OCI-LY1 (cell line): ENCODE measurements around the gene SLC5A9.

ENCODE experiments used
- H2AFZ ChIP-seq: fragments of 200-600 bp; sonication (generic), shearing (Covaris generic); 2 replicates; pipeline ENCODE4 v1.6.0; 2014; ENCODE audit warnings: antibody characterized with exemption, mild to moderate bottlenecking, low read length
- H3F3A ChIP-seq: fragments of 200-600 bp; sonication (generic), shearing (Covaris generic); 2 replicates; pipeline ENCODE4 v1.6.0; 2014; ENCODE audit warnings: mild to moderate bottlenecking, antibody characterized with exemption, low read length, moderate library complexity; ENCODE audit not compliant: insufficient read depth
- H3K27ac ChIP-seq: fragments of 200-600 bp; sonication (generic); 2 replicates; pipeline ENCODE4 v1.5.1; 2014; ENCODE audit warnings: low read length, mixed run types, mild to moderate bottlenecking, low read depth; ENCODE audit not compliant: poor library complexity, severe bottlenecking
- H3K27me3 ChIP-seq: fragments of 200-600 bp; sonication (generic); 2 replicates; pipeline ENCODE4 v1.6.0; 2014; ENCODE audit warnings: antibody characterized with exemption, mild to moderate bottlenecking, low read length, moderate library complexity; ENCODE audit not compliant: insufficient read depth
- H3K36me3 ChIP-seq: fragments of 200-600 bp; sonication (generic); 2 replicates; pipeline ENCODE4 v1.6.1; 2014; ENCODE audit warnings: mild to moderate bottlenecking, antibody characterized with exemption, low read length, moderate library complexity, mixed read lengths; ENCODE audit not compliant: insufficient read depth
- H3K4me1 ChIP-seq: fragments of 200-600 bp; sonication (generic); 2 replicates; pipeline ENCODE4 v1.5.1; 2014; ENCODE audit warnings: mild to moderate bottlenecking, low read length, moderate library complexity; ENCODE audit not compliant: insufficient read depth, severe bottlenecking
- H3K4me2 ChIP-seq: fragments of 200-600 bp; sonication (generic), shearing (Covaris generic); 2 replicates; pipeline ENCODE4 v1.6.1; 2014; ENCODE audit warnings: low read length
- H3K4me3 ChIP-seq: fragments of 200-600 bp; sonication (generic); 2 replicates; pipeline ENCODE4 v1.5.1; 2014; ENCODE audit warnings: low read length, low read depth, mild to moderate bottlenecking, mixed read lengths; ENCODE audit not compliant: poor library complexity, severe bottlenecking
- H3K79me2 ChIP-seq: fragments of 200-600 bp; shearing (Covaris generic); 2 replicates; pipeline ENCODE4 v1.6.1; 2016; ENCODE audit warnings: mixed run types, low read length, mixed read lengths; ENCODE audit not compliant: insufficient read depth
- H3K9ac ChIP-seq: fragments of 200-600 bp; sonication (generic), shearing (Covaris generic); 2 replicates; pipeline ENCODE4 v1.6.1; 2014; ENCODE audit warnings: mild to moderate bottlenecking, low read length, mixed read lengths
- H3K9me2 ChIP-seq: fragments of 200-600 bp; sonication (generic), shearing (Covaris generic); 2 replicates; pipeline ENCODE4 v1.6.1; 2014; ENCODE audit warnings: low read depth, mild to moderate bottlenecking, low read length, mixed read lengths
- H3K9me3 ChIP-seq: fragments of 200-600 bp; shearing (Covaris generic); 2 replicates; pipeline ENCODE4 v1.6.1; 2014; ENCODE audit warnings: low read length, mixed read lengths
- H4K20me1 ChIP-seq: fragments of 200-600 bp; sonication (generic), shearing (Covaris generic); 2 replicates; pipeline ENCODE4 v1.6.0; 2016; ENCODE audit warnings: mild to moderate bottlenecking, low read length; ENCODE audit not compliant: insufficient read depth
- EZH2 ChIP-seq: fragments of 200-600 bp; sonication (generic), shearing (Covaris generic); IDR thresholded peaks from 2 replicates; pipeline ENCODE4 v1.8.0; 2017; ENCODE audit warnings: borderline replicate concordance, mixed run types, mild to moderate bottlenecking, antibody characterized with exemption, low read length, moderate library complexity, mixed read lengths
- TF ChIP-seq, protein P1 (sequence below): fragments of 200-600 bp; sonication (generic), shearing (Covaris generic); IDR thresholded peaks from 2 replicates; pipeline ENCODE4 v1.5.1; 2017; ENCODE audit warnings: mild to moderate bottlenecking, antibody characterized with exemption, low read length, moderate library complexity, mixed read lengths

The SLC5A9 gene

GRCh38 chr1:48254254-48254653 is 31.7 kb downstream of the SLC5A9 start:
- Histone ChIP-seq H3F3A (no peaks in the 10 kb centered on the region), H3K9me2 (no peaks in the 10 kb centered on the region), H3K79me2 (no peaks in the 10 kb centered on the region), H3K27me3 (no peaks in the 10 kb centered on the region), H3K9me3 (no peaks in the 10 kb centered on the region), H3K9ac (no peak overlapping the region), H3K36me3 (no peaks in the 10 kb centered on the region), H3K4me3 (no peak overlapping the region), H2AFZ (no peak overlapping the region), H3K27ac (no peak overlapping the region), H3K4me2 (no peak overlapping the region), H4K20me1 (no peaks in the 10 kb centered on the region), H3K4me1 (no peaks in the 10 kb centered on the region)
- TF ChIP-seq, protein P1, sequence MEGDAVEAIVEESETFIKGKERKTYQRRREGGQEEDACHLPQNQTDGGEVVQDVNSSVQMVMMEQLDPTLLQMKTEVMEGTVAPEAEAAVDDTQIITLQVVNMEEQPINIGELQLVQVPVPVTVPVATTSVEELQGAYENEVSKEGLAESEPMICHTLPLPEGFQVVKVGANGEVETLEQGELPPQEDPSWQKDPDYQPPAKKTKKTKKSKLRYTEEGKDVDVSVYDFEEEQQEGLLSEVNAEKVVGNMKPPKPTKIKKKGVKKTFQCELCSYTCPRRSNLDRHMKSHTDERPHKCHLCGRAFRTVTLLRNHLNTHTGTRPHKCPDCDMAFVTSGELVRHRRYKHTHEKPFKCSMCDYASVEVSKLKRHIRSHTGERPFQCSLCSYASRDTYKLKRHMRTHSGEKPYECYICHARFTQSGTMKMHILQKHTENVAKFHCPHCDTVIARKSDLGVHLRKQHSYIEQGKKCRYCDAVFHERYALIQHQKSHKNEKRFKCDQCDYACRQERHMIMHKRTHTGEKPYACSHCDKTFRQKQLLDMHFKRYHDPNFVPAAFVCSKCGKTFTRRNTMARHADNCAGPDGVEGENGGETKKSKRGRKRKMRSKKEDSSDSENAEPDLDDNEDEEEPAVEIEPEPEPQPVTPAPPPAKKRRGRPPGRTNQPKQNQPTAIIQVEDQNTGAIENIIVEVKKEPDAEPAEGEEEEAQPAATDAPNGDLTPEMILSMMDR: no peak
- no peak for TF ChIP-seq EZH2

DNA sequence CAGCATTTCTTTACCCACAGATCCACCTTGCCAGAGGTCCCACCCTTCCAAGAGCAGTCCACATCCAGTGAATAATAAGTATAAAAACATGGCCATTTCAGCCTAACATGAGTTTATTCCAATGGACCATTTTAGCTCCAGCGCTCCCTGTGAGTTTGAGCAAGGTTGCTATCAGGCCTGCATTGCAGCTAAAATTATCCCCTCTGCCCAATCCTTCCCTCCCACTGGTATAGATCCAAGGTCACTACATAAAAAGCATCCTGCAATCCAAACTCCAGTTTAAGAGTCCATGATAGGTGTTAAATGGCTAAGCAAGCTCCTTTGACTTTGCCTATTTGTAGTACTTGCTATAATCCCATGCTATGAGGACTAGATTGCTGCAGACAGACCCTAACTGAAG is 35.6 kb downstream of the SLC5A9 start:
- Histone ChIP-seq H3K9ac (no peak overlapping the region), H3K9me2 (no peaks in the 10 kb centered on the region), H3K79me2 (no peaks in the 10 kb centered on the region), H3K27ac (no peak overlapping the region), H3K9me3 (no peaks in the 10 kb centered on the region), H3K36me3 (no peaks in the 10 kb centered on the region), H3K4me1 (no peaks in the 10 kb centered on the region), H2AFZ (no peak overlapping the region), H4K20me1 (no peaks in the 10 kb centered on the region), H3K27me3 (no peaks in the 10 kb centered on the region), H3K4me3 (no peak overlapping the region), H3F3A (no peaks in the 10 kb centered on the region), H3K4me2 (no peak overlapping the region)
- no peak for TF ChIP-seq EZH2
- TF ChIP-seq, protein P1: no peak

DNA sequence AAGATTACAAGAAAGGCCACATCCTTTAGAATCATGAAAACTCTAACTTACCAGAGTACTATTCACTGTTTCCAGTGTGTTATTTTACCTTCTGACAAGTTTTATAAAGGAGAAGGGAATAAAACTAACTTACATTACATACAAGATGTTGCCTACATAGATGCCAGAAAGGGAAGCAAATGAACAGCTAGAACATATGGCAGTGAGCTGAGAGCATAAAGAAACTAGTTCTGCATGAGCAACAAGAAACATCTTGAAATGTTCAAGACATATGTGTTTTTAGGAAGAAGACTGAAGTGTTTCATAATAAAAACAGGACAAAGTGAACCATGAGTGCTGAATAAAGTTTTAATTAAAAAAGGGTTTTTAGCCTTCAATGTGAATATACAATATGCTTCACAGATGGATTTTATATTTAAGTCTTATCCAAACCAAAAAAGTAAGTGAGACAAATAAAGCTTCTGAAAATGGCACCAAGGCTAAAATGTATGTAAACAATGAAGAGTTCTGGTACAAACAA is 39.4 kb downstream of the SLC5A9 start:
- no peaks in the 10 kb centered on the region for H3K79me2 ChIP-seq
- H3K9me3 ChIP-seq: no peaks in the 10 kb centered on the region
- no peaks in the 10 kb centered on the region for H4K20me1 ChIP-seq
- H3K4me2 ChIP-seq: no peak overlapping the region
- H3F3A ChIP-seq: no peaks in the 10 kb centered on the region
- no peak for TF ChIP-seq EZH2
- TF ChIP-seq, protein P1: no peak
- no peaks in the 10 kb centered on the region for H3K9me2 ChIP-seq
- H3K27me3 ChIP-seq: no peaks in the 10 kb centered on the region
- no peaks in the 10 kb centered on the region for H3K36me3 ChIP-seq
- no peak overlapping the region for H2AFZ ChIP-seq
- no peak overlapping the region for H3K27ac ChIP-seq
- H3K4me3 ChIP-seq: no peak overlapping the region
- H3K9ac ChIP-seq: no peak overlapping the region
- no peaks in the 10 kb centered on the region for H3K4me1 ChIP-seq
